Stimulated activated CD4-positive, alpha-beta T cell treated with anti-CD3 and anti-CD28 coated beads, Interleukin-1b, Interleukin-23, amount 100 ng/mL, for 4 hours (primary cell): ENCODE measurements around the gene MARK2.
"Not testable (repeated sequence)": the region's sequence is repeated elsewhere in the genome, so short reads cannot be mapped to it uniquely, and the experiment has no call there.

Source experiments
- DNase-seq, 2 donors: peaks; one replicate each; pipeline ENCODE4 v3.0.0-alpha.2; 2020; ENCODE audit warnings: low read depth in 2 of 2

MARK2 gene

DNA sequence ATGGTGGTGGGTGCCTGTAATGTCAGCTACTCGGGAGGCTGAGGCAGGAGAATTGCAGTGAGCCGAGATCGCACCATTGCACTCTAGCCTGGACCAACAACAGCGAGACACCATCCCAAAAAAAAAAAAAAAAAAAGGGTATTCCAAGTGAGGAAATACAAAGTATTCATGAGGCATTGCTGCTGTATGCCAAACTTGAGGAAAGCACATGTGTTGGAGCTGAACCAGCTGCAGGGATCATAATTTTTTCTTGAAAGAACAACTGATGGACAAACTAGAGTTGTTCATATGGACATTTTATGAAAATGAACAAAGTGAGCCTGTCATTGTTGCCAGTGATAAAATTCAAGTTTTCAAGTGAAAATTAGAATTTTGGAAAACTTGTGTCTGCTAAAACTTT lies 15.8 kb downstream of the MARK2 start:
- no peak for DNase-seq

DNA sequence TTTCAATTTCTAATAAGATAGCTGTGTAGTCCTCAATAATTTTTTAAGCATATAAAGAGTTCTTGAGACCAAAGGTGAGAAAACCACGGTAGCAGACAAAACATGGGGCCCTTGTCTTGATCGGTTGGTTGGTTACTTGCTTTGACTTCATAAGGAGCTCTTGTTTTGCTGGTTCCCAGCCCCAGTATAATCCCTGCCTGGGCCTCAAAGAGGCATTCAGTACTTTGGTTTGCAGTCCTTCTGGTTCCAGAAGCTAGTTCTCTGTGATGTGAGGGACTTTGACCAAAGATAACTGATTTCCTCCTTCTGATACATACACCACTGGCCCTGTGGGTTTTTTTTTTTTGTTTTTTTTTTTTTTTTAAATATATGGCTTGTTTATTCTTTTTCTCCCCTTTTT lies 17.1 kb downstream of the MARK2 start:
- DNase-seq = no peak

DNA sequence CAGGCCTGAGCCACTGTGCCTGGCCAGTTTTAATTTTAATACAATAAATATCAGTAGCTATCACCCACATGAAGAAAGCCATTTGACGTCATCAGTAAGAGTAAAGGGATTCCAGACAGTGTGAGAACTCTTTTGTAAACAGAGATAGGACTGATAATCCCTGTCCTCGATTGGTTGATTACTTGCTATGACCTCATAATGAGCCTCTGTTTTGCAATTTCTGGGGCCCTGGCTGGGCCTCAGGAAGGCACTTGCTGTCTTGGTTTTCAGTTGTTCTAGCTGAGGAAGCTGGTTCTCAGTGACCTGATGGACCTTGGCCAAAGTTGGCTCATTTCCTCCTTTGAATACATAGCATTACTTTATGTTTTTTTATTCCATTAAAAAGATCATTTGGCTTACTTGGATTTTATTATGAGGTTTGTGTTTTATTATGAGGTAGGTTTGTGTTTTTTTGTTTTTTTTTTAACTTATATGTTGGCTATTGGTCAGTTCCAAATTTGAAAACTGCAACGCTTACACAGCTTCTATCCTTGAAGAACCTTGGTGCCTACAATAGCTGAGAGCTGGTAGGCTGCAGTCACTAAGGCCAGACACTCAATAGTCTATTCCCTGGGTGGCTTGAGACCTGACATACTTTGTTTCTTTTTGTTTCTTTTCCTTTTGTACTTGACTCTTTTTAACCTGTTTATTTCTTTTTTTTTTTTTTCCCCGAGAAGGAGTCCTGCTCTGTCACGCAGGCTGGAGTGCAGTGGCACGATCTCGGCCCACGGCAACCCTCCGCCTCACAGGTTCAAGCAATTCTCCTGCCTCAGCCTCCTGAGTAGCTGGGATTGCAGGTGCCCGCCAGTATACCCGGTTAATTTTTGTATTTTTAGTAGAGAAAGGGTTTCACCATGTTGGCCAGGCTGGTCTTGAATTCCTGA lies 20.0 kb downstream of the MARK2 start:
- no peak for DNase-seq

DNA sequence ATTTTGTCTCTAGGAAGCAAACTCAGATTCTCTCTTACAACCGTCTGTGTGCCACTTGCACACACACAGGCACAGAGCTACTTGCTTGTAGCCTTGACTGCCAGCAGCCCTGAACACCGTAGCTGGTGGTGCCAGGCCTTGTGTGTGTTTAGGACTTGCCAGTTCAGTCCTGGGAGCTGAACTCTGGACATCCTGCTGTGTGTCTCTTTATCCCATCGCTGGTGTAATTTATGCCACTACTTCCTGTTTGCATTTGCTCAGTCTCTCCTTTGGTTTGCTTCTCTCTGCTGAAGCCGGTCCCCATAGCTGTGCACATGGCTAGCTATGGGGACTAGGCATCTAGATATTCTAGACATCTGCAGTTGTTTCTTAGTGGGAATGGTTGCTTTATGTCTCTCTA lies 24.0 kb downstream of the MARK2 start:
- DNase-seq = no peak

DNA sequence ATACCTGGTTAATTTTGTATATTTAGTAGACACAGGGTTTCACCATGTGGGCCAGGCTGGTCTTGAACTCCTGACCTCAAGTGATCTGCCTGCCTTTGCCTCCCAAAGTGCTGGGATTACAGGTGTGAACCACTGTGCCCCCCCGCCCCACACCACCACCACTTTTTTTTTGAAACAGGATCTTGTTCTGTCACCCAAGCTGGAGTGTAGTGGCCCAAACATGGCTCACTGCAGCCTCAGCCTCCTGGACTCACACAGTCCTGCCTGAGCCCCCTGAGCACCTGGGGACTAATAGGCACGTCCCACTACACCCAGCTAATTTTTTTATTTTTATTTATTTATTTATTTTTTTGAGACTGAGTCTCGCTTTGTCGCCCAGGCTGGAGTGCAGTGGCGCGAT lies 24.7 kb downstream of the MARK2 start:
- not testable (repeated sequence) for DNase-seq

DNA sequence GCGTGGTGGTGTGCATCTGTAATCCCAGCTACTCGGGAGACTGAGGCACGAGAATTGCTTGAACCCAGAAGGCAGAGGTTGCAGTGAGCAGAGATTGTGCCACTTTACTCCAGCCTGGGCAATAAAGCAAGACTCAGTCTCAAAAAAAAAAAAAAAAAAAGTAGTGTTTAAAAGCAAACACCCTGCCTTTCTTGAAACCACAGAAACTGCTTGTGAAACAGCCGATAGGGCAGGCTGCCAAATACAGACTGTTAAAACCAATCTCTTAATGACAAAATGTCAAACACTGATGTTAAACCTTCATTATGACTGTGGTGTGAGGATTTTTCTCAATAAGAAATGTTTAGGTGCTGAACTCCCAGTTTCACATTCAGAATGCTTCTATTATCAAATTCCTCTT lies 27.3 kb downstream of the MARK2 start:
- peak; percentile 45 to 49 for DNase-seq

DNA sequence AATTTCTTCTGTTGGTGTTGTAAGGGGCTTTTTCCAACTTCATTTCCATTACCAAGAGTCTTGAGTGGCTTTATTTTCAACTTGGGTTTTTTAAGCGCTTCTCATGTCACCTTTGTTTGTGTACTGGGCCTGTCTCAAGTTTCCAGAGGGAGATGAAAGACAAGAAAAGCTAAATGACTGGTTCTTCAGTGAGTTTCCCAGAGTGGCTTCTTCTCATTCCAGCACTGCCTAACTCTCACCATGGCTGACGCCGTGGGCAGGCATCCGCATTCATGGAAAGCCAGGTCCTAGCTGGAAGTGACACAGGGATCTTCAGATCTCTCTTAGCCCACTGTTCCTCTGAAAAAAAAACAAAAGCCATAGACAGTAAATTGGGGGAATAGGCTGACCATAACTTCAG lies 28.6 kb downstream of the MARK2 start:
- no peak for DNase-seq

DNA sequence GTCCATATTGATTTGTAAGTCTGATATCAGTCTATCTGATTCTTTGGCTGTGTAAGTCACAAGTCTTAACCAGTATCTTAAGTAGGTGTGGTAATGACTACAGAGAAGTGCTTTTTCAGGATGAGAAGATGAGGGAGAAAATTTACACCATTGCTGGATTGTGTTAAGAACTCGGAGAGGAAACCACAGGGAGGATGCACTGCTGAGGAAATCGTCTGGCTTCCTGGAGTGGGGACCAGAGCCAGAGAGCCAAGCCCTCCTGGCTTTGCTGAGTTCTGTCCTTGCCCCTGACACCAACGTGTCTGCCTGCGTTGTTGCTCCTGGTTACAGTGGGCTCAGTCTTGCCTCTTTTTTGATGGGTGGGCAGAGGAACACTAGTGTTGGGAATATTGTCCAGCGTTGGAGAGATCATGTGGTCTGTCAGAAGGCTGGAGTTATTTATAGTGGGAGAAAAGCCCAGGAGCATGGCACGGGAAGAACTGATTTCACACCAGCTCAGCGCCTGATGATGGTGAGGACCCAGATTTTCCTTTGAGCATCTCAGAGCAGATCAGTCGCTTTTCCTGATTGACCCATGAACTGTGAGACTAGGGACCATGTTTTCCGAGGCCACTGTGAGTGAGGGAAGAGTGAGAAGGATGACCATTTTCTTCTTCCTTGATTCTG lies 29.6 kb downstream of the MARK2 start:
- no peak for DNase-seq

DNA sequence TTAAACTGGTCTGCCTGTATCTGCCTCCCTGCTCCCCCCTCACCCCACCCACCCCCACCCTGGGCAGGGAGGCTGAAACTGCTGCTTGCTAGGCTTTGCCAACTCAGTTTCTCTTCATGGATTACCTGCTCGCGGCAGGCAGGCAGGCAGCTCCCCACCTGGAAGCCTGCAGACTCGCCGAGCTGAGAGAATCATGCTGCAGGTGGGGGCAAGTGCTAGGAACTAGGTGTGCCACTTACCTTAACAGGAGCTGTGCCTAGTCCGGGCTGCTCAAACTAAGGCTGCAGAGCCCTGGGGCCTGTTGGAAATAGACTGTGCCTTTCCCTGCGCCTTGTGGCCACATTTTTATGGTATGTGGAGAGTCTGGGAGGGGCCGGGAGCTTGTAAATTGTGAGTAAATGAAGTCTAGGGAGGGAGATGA lies 30.3 kb downstream of the MARK2 start:
- no peak for DNase-seq

DNA sequence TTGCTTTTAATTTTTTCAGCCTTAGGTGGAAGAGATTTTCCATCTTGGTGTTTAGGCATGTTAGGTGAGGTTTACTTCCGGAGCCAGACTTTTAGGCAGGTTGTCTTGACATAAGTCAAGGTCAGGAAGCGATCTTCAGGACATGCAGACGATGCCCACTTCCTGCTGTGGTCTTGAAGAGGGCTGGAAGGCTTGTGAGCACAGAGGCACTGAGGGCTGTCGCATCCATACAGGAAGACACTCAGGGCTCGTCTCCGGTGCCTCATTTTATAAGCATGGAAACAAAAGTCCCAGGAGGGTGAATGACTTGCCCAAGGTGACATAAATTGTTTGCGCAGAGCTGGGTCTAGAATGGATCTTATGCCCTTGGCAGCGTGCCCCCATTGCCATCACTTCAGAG lies 30.8 kb downstream of the MARK2 start:
- DNase-seq = no peak

DNA sequence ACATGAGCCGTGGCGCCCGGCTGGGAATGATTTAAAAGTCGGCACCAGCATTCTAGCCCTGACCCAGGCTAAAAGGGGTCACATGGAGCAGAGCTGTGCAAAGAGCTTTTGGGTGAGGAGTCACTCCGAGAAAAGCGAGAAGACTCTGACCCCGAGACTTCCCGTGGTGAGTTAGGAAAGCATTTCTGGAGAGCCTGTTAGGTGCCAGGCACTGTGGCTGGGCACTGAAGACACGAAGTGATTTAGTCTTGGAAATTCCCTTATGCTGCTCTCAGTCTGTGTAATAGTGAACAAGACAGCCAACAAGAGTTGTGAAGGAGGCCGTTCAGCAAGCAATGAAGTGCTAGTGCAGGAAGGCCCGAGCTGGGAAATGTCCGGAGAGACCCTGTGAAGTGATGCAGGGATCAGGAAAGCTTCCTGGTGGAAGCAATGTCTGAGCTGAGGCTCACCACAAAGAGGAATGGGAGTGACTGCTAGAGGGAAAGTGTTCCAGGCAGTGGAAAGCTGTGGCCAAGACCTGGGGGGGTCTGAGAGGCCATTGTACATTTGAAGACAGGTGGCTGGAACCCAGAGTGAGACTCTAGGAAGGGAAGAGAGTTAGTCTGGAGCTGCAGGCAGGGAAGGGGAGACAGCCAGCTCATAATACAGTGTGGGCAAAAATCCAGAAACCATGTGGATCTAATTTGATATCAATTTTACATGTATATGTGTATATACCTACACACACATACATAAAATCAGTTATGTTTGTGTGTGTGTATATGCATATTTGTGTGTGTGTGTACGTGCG lies 31.6 kb downstream of the MARK2 start:
- no peak for DNase-seq

DNA sequence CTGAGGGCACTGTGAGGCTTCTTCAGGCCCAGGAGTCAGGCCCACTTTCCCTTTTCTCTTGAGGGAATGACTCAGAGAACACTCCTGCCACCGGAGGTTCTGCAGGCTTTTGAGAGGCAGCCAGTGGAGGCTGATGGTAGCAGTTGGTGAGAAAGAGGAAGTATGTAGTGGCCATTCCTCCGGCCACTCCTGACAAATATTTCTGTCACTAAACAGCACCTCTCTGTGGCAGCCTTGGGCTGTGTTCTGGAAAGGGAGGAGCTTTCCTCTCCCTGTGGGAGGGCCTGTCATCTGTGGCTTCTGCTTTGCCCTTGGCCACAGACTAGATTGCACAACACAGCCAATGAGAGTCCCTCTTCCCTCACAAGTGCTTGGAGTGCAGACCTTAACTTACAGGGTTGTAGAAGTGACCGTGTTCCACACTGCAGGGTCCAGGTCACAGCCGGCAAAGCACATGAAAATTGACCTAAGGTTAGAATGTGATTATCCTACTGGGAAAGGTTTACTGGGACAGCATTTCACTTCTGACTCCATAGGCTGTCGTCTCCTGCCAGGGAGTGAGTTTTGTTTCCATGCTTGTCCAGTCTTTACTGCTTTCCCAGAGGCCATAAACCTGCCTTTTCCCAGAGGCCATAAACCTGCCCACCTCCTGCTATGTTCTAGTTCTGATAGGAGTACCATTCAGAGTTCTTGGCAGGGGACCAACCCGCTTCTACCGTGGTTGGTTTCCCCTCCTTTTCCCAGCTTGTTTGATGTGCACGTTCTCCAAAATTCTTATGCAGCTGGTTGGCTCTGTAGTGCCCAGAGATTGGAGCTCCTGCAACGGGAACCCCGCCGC lies 33.3 kb downstream of the MARK2 start:
- no peak for DNase-seq

DNA sequence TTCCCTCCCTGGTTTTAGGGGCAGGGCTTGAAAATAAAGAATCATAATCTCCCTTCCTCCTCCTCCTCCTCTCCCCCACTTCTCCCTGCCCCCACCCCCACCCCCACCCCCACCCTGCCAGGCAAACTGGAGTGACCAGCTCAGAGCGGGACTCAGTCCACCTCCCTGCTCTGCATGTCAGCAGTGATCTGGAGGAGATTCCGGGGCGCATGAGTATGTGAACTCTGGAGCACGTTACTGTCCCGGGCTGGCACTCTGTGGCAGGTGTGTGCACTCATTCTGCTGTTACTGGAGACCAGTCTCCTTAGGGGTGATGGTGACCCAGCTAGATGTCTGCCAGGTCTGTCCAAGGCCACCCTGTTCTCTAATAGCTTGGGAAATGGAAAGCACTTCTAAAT lies 33.9 kb downstream of the MARK2 start:
- no peak for DNase-seq

DNA sequence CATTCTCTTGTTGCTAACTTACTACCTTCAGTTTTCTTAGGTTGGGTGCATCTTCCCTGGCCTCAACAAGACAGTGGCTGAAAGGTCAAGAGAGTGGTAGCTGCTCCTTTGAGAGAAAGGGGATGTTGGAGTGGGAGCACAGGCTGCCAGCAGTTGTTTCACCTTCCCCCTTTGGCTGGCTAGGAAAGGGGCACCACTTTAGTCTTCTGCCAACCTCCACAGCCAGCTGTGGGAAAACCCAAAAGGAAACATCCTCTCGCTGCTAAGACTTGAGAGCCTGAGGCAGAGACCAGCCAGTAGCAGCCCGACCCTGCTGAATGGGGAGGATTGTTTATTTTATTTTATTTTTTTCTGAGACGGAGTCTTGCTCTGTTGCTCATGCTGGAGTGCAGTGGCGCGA lies 34.4 kb downstream of the MARK2 start:
- DNase-seq = no peak

DNA sequence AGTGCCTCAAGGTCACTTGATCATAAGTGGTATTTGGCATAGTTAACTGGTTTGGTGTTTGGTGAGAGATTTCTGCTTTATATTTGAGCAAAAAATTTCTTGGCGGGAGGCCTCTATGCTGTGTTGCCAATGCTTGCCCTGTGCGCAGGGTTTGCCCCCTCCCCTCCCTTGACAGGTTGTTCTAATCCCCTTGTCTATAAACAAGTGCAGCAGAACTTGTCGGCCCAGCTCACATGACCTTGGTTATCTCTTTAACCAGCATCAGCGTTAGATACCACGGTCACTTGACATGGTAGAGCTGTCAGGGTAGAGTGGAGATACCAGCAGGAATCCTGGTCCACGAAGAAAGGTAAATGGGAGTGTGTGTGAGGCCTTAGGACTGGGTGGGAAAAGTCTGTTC lies 35.6 kb downstream of the MARK2 start:
- DNase-seq = no peak

DNA sequence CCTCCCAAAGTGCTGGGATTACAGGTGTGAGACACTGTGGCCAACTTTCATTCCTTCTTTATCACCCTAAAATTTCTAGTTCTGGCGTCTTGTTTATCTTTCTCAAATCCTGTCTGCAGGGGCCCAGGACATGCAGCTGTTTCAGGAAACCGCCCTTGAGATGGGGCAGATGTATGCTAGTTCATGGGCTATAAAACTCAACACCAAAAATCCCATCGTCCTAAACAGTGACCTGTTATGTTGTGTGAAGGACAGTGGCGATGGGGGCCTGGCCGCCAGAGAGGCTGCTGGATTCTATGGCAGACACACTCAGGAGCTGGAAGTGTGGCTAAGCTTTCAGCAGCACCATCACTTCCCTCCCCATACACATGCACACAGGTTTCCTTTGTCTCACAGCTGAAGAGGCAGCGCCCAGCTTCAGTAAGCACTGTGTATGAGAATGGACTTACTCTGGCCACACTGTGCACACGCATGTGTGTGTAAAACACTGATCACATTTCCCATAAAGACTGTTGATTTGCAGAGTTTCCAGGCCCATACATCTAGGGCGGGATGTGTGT lies 36.7 kb downstream of the MARK2 start:
- DNase-seq = no peak

DNA sequence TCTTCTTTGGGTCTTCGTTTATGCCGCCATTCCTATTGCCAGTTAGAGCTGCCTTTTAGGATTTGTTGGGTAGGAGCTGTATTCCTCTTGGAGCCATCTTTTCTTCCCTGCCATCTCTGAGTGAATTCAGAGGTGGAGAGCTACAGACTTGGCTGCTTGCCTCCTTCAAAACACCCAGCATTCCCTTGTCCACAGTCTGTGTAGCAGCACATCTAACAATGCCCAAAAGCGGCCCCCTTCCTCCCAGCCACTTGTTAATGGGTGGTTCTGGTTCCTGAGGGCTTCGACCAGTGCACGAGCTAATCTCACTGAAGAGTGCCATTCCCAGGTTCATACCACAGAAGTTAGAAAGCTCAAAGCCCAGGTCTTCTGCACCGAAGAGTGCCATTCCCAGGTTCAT lies 37.7 kb downstream of the MARK2 start:
- DNase-seq = no peak

DNA sequence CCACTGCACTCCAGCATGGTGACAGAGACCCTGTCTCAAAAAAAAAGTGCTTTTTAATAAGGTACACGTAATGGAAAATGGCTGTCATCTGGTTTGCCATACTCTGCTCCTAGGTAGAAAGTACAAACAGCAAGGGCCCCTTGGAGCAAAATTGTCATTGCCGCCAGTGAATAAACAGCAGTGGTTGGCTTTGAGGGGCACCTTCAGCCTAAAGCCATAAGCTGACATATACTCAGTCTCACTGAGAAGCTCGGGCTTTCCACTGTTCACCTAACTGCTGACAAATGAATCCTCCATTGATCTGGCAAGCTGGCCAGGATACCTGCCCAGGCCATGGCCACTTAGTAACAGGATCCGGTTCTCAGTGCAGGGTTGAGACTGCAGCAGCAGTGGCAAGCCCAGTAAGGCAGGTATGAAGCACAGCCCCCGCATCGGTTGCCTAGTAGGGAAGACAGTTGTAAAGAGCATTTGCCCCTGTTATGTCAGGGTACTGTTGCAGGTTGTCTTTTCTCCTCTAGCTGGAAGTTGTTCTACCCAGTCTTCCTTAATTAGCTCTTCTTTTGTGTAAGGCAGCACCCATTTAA lies 38.8 kb downstream of the MARK2 start:
- no peak for DNase-seq

DNA sequence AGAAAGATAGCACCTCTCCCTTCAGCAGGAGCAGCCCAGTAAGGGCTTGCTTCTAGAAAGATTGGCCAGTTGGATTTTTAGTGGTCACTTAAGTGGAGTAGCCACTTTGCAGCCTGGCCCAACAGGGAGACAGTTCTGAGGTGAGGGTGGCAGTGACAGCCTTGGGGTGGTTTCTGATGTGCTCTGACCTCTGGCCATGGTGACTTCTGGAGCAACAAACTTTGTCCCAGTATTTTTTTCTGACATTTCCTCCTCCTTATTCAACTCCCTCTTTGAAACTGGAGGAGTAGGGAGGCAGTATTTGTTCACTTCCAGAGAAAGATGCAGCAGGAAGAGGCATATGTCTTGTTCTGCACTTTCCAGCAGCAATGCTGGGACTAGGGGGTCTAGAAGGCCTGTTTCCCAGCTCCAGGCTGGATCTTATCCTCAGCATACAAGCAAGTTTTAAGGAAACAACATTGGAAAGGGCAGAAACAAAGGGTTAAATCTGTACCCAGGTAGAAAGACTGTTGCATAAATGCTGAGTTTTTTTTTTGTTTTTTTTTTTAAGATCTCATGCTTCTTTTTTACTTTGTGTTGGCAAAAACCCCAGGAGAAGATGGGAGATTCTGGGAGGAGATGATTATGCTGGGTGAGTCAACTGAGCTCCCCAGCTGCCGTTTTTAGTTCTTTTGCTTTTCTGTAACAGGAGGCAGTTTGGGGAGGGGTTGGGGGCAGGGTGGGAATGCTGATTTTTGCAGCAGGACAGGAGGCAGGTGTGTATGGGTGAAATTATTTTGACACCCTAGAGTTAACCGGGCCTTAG lies 40.9 kb downstream of the MARK2 start:
- DNase-seq = no peak

DNA sequence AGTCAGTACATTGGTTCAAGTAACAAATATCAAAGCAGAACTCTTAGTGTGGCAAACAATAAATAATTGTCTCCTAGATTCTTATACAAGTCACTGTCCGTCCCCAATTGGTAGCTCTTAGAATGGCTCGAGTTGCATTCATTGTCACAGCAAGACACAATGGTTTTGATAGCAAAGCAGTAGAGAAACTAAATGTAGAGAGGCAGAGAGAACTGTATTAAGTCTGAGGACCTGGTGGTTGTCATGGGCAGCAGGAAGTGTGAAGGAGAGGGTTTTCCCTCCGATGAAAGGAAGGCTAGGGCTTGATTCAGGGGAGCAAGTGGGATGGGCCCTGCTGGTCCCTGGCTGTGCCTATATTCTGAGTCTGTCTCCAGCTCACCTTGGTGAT lies 41.5 kb downstream of the MARK2 start:
- no peak for DNase-seq
